Ishikawa (cell line): ENCODE results near the gene SRGAP1.

Experiments used
- EP300 ChIP-seq: IDR thresholded peaks from 2 replicates; pipeline ENCODE4 v1.6.1; 2012; ENCODE audit warnings: borderline replicate concordance
- FOXM1 ChIP-seq: IDR thresholded peaks from 2 replicates; pipeline ENCODE4 v1.6.1; 2012; ENCODE audit warnings: low read depth, borderline replicate concordance
- RAD21 ChIP-seq: IDR thresholded peaks from 2 replicates; pipeline ENCODE4 v1.6.1; 2012; ENCODE audit warnings: low read depth
- TAF1 ChIP-seq: IDR thresholded peaks from 2 replicates; pipeline ENCODE4 v1.6.1; 2012; ENCODE audit warnings: low read depth, mild to moderate bottlenecking
- YY1 ChIP-seq: IDR thresholded peaks from 2 replicates; pipeline ENCODE4 v1.6.1; 2012; ENCODE audit warnings: low read depth

- no peak for TF ChIP-seq YY1
- no peak for TF ChIP-seq TAF1
- no peak for TF ChIP-seq RAD21
- TF ChIP-seq EP300, result no peak
- no peak for TF ChIP-seq FOXM1
These were observed 215.2 kb downstream of the SRGAP1 start for GRCh38 chr12:64059685-64060084.
